Mesothelial cell of epicardium (in vitro differentiated cells): ENCODE results near the gene SDF4. TPM values are rescaled to one million over a fixed set of nuclear protein-coding genes. Genes with fewer than 3 reads are reported as not detected.
"Not testable (repeated sequence)": the region's sequence is repeated elsewhere in the genome, so short reads cannot be mapped to it uniquely, and the experiment has no call there.

ENCODE experiments used
- DNase-seq, 2 experiments: peaks; one replicate each; pipeline ENCODE4 v3.0.0; 2021; ENCODE audit warnings: low spot score in 2 of 2; ENCODE audit not compliant: unreplicated experiment in 2 of 2
- H3K27ac Mint-ChIP-seq: 2 replicates; pipeline ENCODE4 v1.8.0; 2021; ENCODE audit warnings: mixed read lengths
- H3K27me3 Mint-ChIP-seq: 2 replicates; pipeline ENCODE4 v1.8.0; 2021; ENCODE audit warnings: low read depth, mixed read lengths
- H3K36me3 Mint-ChIP-seq: 2 replicates; pipeline ENCODE4 v1.8.0; 2021; ENCODE audit warnings: mixed read lengths
- H3K4me1 Mint-ChIP-seq: 2 replicates; pipeline ENCODE4 v1.8.0; 2021; ENCODE audit warnings: mixed read lengths
- H3K4me3 Mint-ChIP-seq: 2 replicates; pipeline ENCODE4 v1.8.0; 2021; ENCODE audit warnings: mild to moderate bottlenecking, moderate library complexity, mixed read lengths
- H3K9me3 Mint-ChIP-seq: 2 replicates; pipeline ENCODE4 v1.8.0; 2021; ENCODE audit warnings: mixed read lengths
- total RNA-seq: library from RNA; stranded (reverse); gene quantifications from 3 replicates; pipeline ENCODE4 v1.2.1, GENCODE V29; 2021
- TF ChIP-seq, protein P1 (sequence below): fragments of 200-600 bp; sonication (generic); IDR thresholded peaks from one replicate; pipeline ENCODE4 v1.5.0; 2021; ENCODE audit warnings: antibody characterized with exemption; ENCODE audit not compliant: unreplicated experiment

The SDF4 gene
- total RNA-seq, 1 donor from 2014 or later = 108 TPM

DNA sequence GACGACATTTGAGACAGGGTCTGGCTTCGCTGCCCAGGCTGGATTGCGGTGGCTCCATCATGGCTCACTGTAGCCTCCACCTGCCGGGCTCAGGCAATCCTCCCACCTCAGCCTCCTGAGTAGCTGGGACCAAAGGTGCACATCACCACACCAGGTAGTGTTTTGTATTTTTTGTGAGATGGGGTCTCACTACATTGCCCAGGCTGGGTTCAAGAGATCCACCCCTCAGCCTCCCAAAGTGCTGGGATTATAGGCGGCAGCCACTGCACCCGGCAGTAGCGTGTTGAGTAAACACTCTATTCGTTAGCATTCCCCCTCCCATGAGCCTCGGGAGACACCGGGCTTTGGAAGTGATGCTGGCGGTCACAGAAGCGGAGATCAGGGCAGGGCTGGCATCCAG is 21.5 kb upstream of the SDF4 start:
- TF ChIP-seq, protein P1, sequence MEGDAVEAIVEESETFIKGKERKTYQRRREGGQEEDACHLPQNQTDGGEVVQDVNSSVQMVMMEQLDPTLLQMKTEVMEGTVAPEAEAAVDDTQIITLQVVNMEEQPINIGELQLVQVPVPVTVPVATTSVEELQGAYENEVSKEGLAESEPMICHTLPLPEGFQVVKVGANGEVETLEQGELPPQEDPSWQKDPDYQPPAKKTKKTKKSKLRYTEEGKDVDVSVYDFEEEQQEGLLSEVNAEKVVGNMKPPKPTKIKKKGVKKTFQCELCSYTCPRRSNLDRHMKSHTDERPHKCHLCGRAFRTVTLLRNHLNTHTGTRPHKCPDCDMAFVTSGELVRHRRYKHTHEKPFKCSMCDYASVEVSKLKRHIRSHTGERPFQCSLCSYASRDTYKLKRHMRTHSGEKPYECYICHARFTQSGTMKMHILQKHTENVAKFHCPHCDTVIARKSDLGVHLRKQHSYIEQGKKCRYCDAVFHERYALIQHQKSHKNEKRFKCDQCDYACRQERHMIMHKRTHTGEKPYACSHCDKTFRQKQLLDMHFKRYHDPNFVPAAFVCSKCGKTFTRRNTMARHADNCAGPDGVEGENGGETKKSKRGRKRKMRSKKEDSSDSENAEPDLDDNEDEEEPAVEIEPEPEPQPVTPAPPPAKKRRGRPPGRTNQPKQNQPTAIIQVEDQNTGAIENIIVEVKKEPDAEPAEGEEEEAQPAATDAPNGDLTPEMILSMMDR = no peak
- Mint-ChIP-seq H3K36me3 (peaks cover 22% of the 10 kb centered on the region), H3K27me3 (no peaks in the 10 kb centered on the region), H3K27ac (no peak overlapping the region), H3K4me1 (peaks cover 2% of the 10 kb centered on the region), H3K9me3 (no peaks in the 10 kb centered on the region), H3K4me3 (no peak overlapping the region)
- DNase-seq = no peak

DNA sequence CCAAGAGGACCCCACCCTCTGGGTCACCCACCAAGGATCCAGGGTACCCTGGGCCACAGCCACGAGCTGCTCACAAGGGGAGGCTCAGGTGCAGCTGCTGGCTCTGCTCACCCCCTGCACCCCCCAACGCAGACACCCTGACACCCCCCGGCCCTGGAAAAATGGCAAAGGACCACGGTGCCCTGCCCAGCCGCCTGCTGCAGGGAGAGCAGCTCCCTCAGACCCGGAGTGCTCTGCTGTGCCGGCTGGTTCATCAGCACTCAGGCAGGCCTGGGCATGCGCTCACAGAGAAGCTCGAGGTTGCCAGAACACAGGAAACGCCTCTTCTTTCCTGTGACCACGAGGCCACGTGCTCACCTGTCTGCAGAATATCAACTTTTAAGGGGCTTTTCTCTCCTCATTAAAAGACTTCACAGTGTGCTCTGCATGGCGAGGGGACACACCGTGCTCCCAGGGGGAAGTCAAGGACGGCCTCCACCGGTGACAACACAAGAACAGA is 19.0 kb upstream of the SDF4 start:
- DNase-seq = no peak
- Mint-ChIP-seq H3K27ac (peak overlapping the region; percentile 39), H3K27me3 (peaks cover 12% of the 10 kb centered on the region), H3K4me1 (peaks cover 2% of the 10 kb centered on the region), H3K36me3 (peaks cover 12% of the 10 kb centered on the region), H3K4me3 (no peak overlapping the region), H3K9me3 (no peaks in the 10 kb centered on the region)
- TF ChIP-seq, protein P1 = no peak

DNA sequence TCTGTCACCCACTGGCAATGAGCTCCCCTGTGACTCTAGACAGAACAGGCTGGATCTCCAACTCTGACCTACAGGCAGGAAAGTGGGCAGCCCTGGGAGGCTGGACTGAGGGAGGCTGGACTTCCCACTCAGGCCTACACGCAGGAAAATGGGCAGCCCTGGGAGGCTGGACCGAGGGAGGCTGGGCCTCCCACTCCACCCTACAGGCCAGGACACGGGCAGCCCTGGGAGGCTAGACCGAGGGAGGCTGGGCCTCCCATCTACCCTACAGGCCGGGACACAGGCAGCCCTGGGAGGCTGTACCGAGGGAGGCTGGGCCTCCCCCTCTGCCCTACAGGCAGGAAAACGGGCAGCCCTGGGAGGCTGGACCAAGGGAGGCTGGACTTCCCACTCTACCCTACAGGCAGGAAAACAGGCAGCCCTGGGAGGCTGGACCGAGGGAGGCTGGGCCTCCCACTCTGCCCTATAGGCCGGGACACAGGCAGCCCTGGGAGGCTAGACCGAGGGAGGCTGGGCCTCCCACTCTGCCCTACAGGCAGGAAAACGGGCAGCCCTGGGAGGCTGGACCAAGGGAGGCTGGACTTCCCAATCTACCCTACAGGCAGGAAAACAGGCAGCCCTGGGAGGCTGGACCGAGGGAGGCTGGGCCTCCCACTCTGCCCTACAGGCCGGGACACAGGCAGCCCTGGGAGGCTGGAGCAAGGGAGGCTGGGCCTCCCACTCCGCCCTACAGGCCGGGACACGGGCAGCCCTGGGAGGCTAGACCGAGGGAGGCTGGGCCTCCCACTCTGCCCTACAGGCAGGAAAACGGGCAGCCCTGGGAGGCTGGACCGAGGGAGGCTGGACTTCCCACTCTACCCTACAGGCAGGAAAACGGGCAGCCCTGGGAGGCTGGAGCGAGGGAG is 16.5 kb upstream of the SDF4 start:
- H3K36me3 Mint-ChIP-seq, DNase-seq, H3K4me3 Mint-ChIP-seq, H3K27ac Mint-ChIP-seq, H3K4me1 Mint-ChIP-seq, H3K9me3 Mint-ChIP-seq: not testable (repeated sequence)
- H3K27me3 Mint-ChIP-seq = peaks cover 12% of the 10 kb centered on the region

DNA sequence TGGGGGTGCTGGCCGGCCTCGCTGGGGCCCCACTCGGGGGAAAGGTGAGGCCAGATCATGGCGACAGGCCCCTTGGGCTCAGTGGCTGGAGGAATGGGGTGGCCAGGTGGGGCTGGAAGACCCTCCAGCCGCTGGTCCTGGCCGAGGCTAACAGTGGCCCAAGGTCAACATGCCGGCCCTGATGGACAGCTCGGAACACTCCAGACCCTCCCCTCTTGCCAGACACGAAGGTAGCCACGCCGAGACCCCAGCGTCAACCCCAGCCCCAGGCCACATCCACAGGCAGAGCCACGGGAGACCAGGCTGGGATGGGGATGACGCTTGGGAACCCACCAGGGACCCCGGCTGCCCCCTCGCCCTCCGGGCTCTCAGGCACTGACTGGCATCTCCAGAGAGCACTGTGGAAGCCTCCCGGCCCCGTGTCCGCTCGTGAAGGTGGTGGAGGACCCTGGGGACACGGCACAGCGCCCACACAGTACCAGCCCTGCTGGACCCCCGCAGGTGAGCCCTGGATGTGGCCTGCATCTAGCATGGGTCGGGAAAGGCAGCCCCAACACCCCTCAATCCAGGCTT is 15.6 kb upstream of the SDF4 start:
- no peak overlapping the region for H3K4me3 Mint-ChIP-seq

DNA sequence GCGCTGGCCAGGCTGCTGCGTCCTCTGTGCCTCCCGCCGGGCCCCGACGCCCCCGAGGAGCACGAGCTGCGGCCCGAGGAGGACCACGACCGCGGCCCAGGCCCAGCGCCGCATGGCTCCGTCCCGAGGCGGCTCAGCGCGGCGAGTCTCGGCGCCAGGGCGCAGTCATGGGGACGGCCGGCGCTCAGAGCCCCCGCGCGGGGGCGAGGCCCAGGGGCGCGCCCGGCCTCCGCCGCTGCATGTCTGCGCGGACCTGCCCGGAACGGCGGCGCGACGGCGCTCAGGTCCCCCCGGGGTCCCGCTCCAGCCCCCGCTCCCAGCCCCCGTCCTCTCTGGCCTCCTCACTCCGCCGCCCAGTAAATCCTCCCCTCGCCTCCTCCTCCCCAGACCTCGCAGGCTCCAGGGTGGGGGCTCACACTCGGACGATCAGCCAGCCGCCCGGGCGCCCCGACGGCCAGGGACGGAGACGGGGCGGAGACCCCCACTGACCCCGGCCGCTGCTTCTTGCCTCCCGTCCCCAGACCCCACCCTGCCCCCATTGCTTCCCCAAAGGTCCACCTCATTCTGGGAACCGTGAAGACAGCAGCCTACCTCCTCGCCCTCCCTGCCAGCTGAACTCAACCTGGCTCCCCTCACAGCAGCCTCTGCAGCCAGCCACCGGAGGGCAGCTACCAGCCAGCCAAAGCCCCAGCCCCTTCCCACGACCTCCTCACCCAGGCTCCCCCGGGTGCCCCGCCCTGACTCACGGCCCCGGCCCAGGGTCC is 15.0 kb upstream of the SDF4 start, which contains the start of gene C1QTNF12:
Gene C1QTNF12, minus strand, starts transcription at position 146 of the 764 bp plus-strand sequence. Its CDS starts 32 bp downstream, at position 114.
- Mint-ChIP-seq H3K4me3 (no peak within 1 kb of the TSS), H3K36me3 (peaks cover 1% of the 10 kb centered on the region), H3K4me1 (peaks cover 2% of the 10 kb centered on the region), H3K27me3 (peaks cover 12% of the 10 kb centered on the region), H3K9me3 (no peaks in the 10 kb centered on the region), H3K27ac (no peak within 1 kb of the TSS)
- TF ChIP-seq, protein P1 = no peak
- DNase-seq = no peak

More for the DNA sequence above, 15.6 kb upstream of the SDF4 start:
- peaks cover 12% of the 10 kb centered on the region for H3K27me3 Mint-ChIP-seq
- TF ChIP-seq, protein P1 = no peak
- no peaks in the 10 kb centered on the region for H3K9me3 Mint-ChIP-seq
- peaks cover 3% of the 10 kb centered on the region for H3K36me3 Mint-ChIP-seq
- DNase-seq = no peak
- no peak overlapping the region for H3K27ac Mint-ChIP-seq
- H3K4me1 Mint-ChIP-seq = peaks cover 2% of the 10 kb centered on the region
